K562 (cell line): ENCODE measurements around the gene PLCB4. TPM values are rescaled to one million over a fixed set of nuclear protein-coding genes. Genes with fewer than 3 reads are reported as not detected.

Source experiments
- ATAC-seq: fragments of 200-7000 bp; cut with Tn5 transposase; 3 replicates; pipeline ENCODE4 v1.9.1; 2020; ENCODE audit warnings: moderate library complexity
- BruUV-seq: library from RNA; stranded (reverse); fragments of 400-500 nt; replicated peaks from 2 replicates; lab custom pipeline; 2021; lab: Mats Ljungman, UMichigan
- CTCF ChIA-PET: fragments of 300-600 bp; formaldehyde crosslinking; extraction: SDS; loops from one replicate; lab custom pipeline; 2021; ENCODE audit warnings: low intra/inter-chr PET ratio; lab: Yijun Ruan, JAX
- POLR2A ChIA-PET: fragments of 300-600, 350-650 bp; sonication (Branson Sonifier 250); formaldehyde crosslinking; extraction: SDS; loops from one replicate; lab custom pipeline; 2021; ENCODE audit warnings: antibody characterized with exemption, inconsistent platforms; lab: Yijun Ruan, JAX
- DNase-seq, 4 experiments: peaks; one replicate each; pipeline versions ENCODE4 v3.0.0 to v3.0.0-alpha.2; 2011 to 2018; ENCODE audit warnings: low spot score in 3 of 4, mixed read lengths in 3 of 4; ENCODE audit errors: extremely low read depth in 1 of 4
- FAIRE-seq: peaks from 2 replicates; lab custom pipeline; 2011; peaks lifted over from hg19 to GRCh38; lab: Jason Lieb, UNC
- H2AFZ ChIP-seq: 2 replicates; pipeline ENCODE4 v1.6.0; 2011; ENCODE audit warnings: low read depth, low read length, control low read depth, inconsistent platforms
- H3K27ac ChIP-seq: fragments of 200-600 bp; 3 replicates; pipeline ENCODE4 v1.8.0; 2011; ENCODE audit warnings: low read depth, mild to moderate bottlenecking, control low read depth, inconsistent platforms, low read length, moderate library complexity, mixed read lengths; ENCODE audit errors: extremely low read depth
- H3K27me3 ChIP-seq, 2 experiments: fragments of 300-600 bp in 1 of 2; 2 replicates in 1 of 2; 3 replicates in 1 of 2; pipeline versions ENCODE4 v1.6.0 to v1.8.0; 2011; ENCODE audit warnings: inconsistent platforms in 2 of 2, low read length in 2 of 2, mild to moderate bottlenecking in 1 of 2, mixed read lengths in 1 of 2, moderate library complexity in 1 of 2; ENCODE audit not compliant: control insufficient read depth in 2 of 2, insufficient read depth in 2 of 2
- H3K36me3 ChIP-seq: fragments of 300-600 bp; 3 replicates; pipeline ENCODE4 v1.8.0; 2011; ENCODE audit warnings: mild to moderate bottlenecking, low read length, inconsistent platforms; ENCODE audit not compliant: control insufficient read depth, insufficient read depth
- H3K4me1 ChIP-seq, 2 experiments: fragments of 200-600 bp in 1 of 2; replicated peaks in 1 of 2; 2 replicates in 1 of 2; 3 replicates in 1 of 2; pipeline versions ENCODE4 v1.5.1 to v1.8.0; 2011; ENCODE audit warnings: inconsistent platforms in 2 of 2, low read length in 2 of 2, mild to moderate bottlenecking in 1 of 2, mixed read lengths in 1 of 2, moderate library complexity in 1 of 2; ENCODE audit not compliant: control insufficient read depth in 2 of 2, insufficient read depth in 2 of 2
- H3K4me2 ChIP-seq: 2 replicates; pipeline ENCODE4 v1.6.1; 2011; ENCODE audit warnings: low read length, control low read depth, inconsistent platforms, mixed read lengths; ENCODE audit not compliant: insufficient read depth
- H3K4me3 ChIP-seq: fragments of 200-600 bp; sonication (generic), shearing (Covaris generic); 2 replicates; pipeline ENCODE4 v1.5.1; 2016; ENCODE audit warnings: control low read depth, inconsistent platforms
- H3K79me2 ChIP-seq: fragments of 200-600 bp; 3 replicates; pipeline ENCODE4 v1.8.0; 2011; ENCODE audit warnings: low read length, inconsistent platforms; ENCODE audit not compliant: control insufficient read depth, insufficient read depth
- H3K9ac ChIP-seq, 2 experiments: 2 replicates each; pipeline versions ENCODE4 v1.6.0 to v1.6.1; 2011; ENCODE audit warnings: low read depth in 2 of 2, low read length in 2 of 2, control low read depth in 1 of 2, inconsistent platforms in 1 of 2, mild to moderate bottlenecking in 1 of 2, mixed read lengths in 1 of 2; ENCODE audit not compliant: insufficient read depth in 1 of 2
- H3K9me1 ChIP-seq: one replicate; pipeline ENCODE4 v1.6.0; 2011; ENCODE audit warnings: inconsistent platforms, mild to moderate bottlenecking, low read length, moderate library complexity; ENCODE audit not compliant: control insufficient read depth, insufficient read depth
- H3K9me3 ChIP-seq: replicated peaks from 2 replicates; pipeline ENCODE4 v1.5.1; 2011; ENCODE audit warnings: low read depth, low read length, inconsistent platforms; ENCODE audit not compliant: control insufficient read depth, insufficient read depth
- H4K20me1 ChIP-seq: replicated peaks from 2 replicates; pipeline ENCODE4 v1.6.1; 2011; ENCODE audit warnings: low read length, inconsistent platforms, mixed read lengths; ENCODE audit not compliant: control insufficient read depth, insufficient read depth
- CEBPB ChIP-seq: fragments of 450-650 bp; IDR thresholded peaks from 2 replicates; pipeline ENCODE4 v1.6.1; 2016; ENCODE audit warnings: missing genetic modification characterization, missing compliant biosample characterization
- CEBPG ChIP-seq, 3 experiments: fragments of 200-800 bp in 1 of 3; sonication (Bioruptor generic) in 1 of 3; sonication (generic) in 1 of 3; formaldehyde crosslinking in 1 of 3; IDR thresholded peaks in 2 of 3; conservative IDR thresholded peaks in 1 of 3; 2 replicates each; pipeline versions ENCODE4 v1.6.1 to v1.8.0; 2016 to 2022; ENCODE audit warnings: missing compliant biosample characterization in 2 of 3, missing genetic modification characterization in 2 of 3, mild to moderate bottlenecking in 1 of 3, missing genetic modification reagents in 1 of 3
- ETV5 ChIP-seq: sonication (generic); formaldehyde crosslinking; IDR thresholded peaks from 2 replicates; pipeline ENCODE4 v1.4.0; 2020; ENCODE audit warnings: low read depth, mild to moderate bottlenecking, missing genetic modification reagents
- HNRNPLL ChIP-seq: fragments of 200-400 bp; formaldehyde crosslinking; IDR thresholded peaks from 2 replicates; pipeline ENCODE4 v1.6.1; 2017; ENCODE audit warnings: low read length, low read depth, mild to moderate bottlenecking; ENCODE audit not compliant: poor library complexity, severe bottlenecking
- ILF3 ChIP-seq: fragments of 450-650 bp; IDR thresholded peaks from 2 replicates; pipeline ENCODE4 v1.6.1; 2018; ENCODE audit warnings: antibody characterized with exemption, mild to moderate bottlenecking, moderate library complexity, borderline replicate concordance
- KAT7 ChIP-seq: sonication (generic); formaldehyde crosslinking; IDR thresholded peaks from 2 replicates; pipeline ENCODE4 v1.8.0; 2022; ENCODE audit warnings: missing genetic modification reagents, mild to moderate bottlenecking, borderline replicate concordance
- NFRKB ChIP-seq: fragments of 450-650 bp; IDR thresholded peaks from 2 replicates; pipeline ENCODE4 v1.6.1; 2016; ENCODE audit warnings: low read depth
- RBM15 ChIP-seq: fragments of 200-400 bp; formaldehyde crosslinking; IDR thresholded peaks from 2 replicates; pipeline ENCODE4 v1.6.1; 2018; ENCODE audit warnings: mild to moderate bottlenecking, low read length, moderate library complexity; ENCODE audit not compliant: insufficient read depth
- ZNF140 ChIP-seq: fragments of 250-450 bp; sonication (Bioruptor Pico); IDR thresholded peaks from 2 replicates; pipeline ENCODE4 v1.8.0; 2021; ENCODE audit warnings: moderate library complexity, mild to moderate bottlenecking, inconsistent platforms
- ZNF586 ChIP-seq: fragments of 450-650 bp; formaldehyde crosslinking; conservative IDR thresholded peaks from 2 replicates; pipeline ENCODE4 v1.4.0; 2020; ENCODE audit warnings: mild to moderate bottlenecking, moderate library complexity
- WGBS: fragments of 100-300 bp; shearing (Covaris generic); methylation state at CpG from one replicate; pipeline ENCODE4 v1.1.6; 2016; ENCODE audit warnings: low coverage, mixed read lengths; ENCODE audit not compliant: insufficient coverage; ENCODE audit errors: missing lambda C conversion rate; 5-methylcytosine and 5-hydroxymethylcytosine counted together
- in situ Hi-C: fragments of 300-500 bp; cut with MboI; formaldehyde crosslinking; loops from 4 replicates; pipeline ENCODE4 v1.15.0; 2018; ENCODE audit warnings: inconsistent platforms, mixed read lengths
- intact Hi-C: fragments of 100-400 bp; cut with micrococcal nuclease; formaldehyde crosslinking; loops from 2 replicates; pipeline ENCODE4 v1.14.2; 2022
- polyA plus RNA-seq, 8 experiments: library from polyadenylated mRNA; depleted of rRNA in 4 of 8; stranded (reverse) in 5 of 8; unstranded in 3 of 8; fragments of >200 nt; fragmentation: Nextera tagmentation in 2 of 8; fragmentation: Illumina TruSeq in 1 of 8; extraction: Ambion mirVana in 2 of 8; extraction: Trizol in 1 of 8; gene quantifications; 2 replicates each; pipeline versions ENCODE4 v1.2.1 to v1.2.3, GENCODE V29; 2011 to 2014; ENCODE audit warnings: inconsistent platforms in 1 of 8, missing spikeins in 1 of 8
- total RNA-seq, 7 experiments: library from RNA; depleted of rRNA in 6 of 7; stranded (reverse); fragments of >200 nt in 6 of 7; fragmentation: Illumina TruSeq in 2 of 7; extraction: Trizol in 2 of 7; gene quantifications; 2 replicates each; pipeline versions ENCODE4 v1.2.1 to v1.2.3, GENCODE V29; 2011 to 2021; ENCODE audit warnings: low replicate concordance in 1 of 7

Gene PLCB4
- total and polyA plus RNA-seq, 9 of the 15 experiments (the other 6 are each of a cell fraction or from before 2014, with no cell fraction given), result 0.20 to 2.9 (median 0.52) TPM

DNA sequence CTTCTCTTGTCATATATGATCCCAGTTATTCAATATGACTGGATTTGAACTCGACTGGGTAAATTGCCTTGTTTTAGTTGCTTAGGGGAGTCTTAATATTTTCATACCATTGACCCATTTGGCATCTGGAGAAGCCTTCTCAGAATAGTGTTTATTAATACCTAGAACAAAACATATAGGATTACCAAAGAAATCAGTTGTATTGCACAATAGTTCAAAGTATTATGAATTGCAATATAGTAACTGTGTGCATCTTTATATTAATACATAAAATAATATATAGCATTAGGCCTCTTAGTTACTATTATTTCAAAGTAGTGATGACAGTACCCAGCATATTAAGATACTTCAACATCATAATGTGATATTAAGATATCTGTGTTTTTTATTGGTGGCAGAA, 177.8 kb downstream of the PLCB4 start:
- Histone ChIP-seq H3K9me3 (no peaks in the 10 kb centered on the region), H3K4me1 (no peaks in the 10 kb centered on the region), H3K27me3 (no peaks in the 10 kb centered on the region), H2AFZ (no peak overlapping the region), H3K36me3 (no peaks in the 10 kb centered on the region), H3K79me2 (no peaks in the 10 kb centered on the region), H3K9ac (no peak overlapping the region), H3K4me3 (no peak overlapping the region), H3K4me2 (no peak overlapping the region), H3K27ac (no peak overlapping the region), H3K9me1 (no peaks in the 10 kb centered on the region), H4K20me1 (no peaks in the 10 kb centered on the region)
- ChIA-PET POLR2A (no interaction called here), CTCF (no interaction called here)
- no peak for ATAC-seq
- WGBS, result 0% methylated on average over 1 of the region's 1 CpG
- intact Hi-C loops (no loop called here), in situ Hi-C loops (no loop called here)
- no TSS peak for BruUV-seq
- FAIRE-seq, result no peak
- DNase-seq, result no peak
- TF ChIP-seq CEBPG (CRISPR knock-in tag; IDR thresholded peaks at IDR 0.05), result no peak
- peak in 1 of 2 experiments; percentile 85; a peak in 2 of 4 replicates for TF ChIP-seq CEBPG (tag; conservative IDR thresholded peaks at IDR 0.05 in 1 of 2, IDR thresholded peaks at IDR 0.05 in 1 of 2)
- no peak for TF ChIP-seq ZNF586 (CRISPR knock-in tag)
- no peak for TF ChIP-seq KAT7 (CRISPR knock-in tag)
- no peak for TF ChIP-seq RBM15
- no peak for TF ChIP-seq HNRNPLL
- no peak for TF ChIP-seq NFRKB
- no peak for TF ChIP-seq ILF3
- no peak for TF ChIP-seq ZNF140 (CRISPR knock-in tag)
- TF ChIP-seq CEBPB (tag), result peak; percentile 68
- no peak for TF ChIP-seq ETV5 (CRISPR knock-in tag)
